ENCODE measurements around the gene SMLR1. TPM values are rescaled to one million over a fixed set of nuclear protein-coding genes. Genes with fewer than 3 reads are reported as not detected.
A peak's percentile ranks its signal among the peaks of the same experiment; 100 is the strongest.

Gene SMLR1
- total and polyA plus RNA-seq, 12 donors, result 0.08 to 3.9 (median 0.42) TPM; not detected in 3

GRCh38 chr6:130843575-130844320 is 16.5 kb downstream of the SMLR1 start:
- H3K27me3 ChIP-seq, result no peaks in the 10 kb centered on the region
- H3K4me1 ChIP-seq (replicated peaks in 1 of 2), result no peaks in the 10 kb centered on the region
- H3K36me3 ChIP-seq (replicated peaks in 1 of 2), result no peaks in the 10 kb centered on the region
- no peak for DNase-seq
- H3K27ac ChIP-seq, result no peak overlapping the region
- no peaks in the 10 kb centered on the region for H3K9me3 ChIP-seq (replicated peaks in 1 of 3)
- H3K4me3 ChIP-seq, result no peak overlapping the region
- TF ChIP-seq CTCF (IDR thresholded peaks at IDR 0.05) (peak; percentile 31 to 73 (median 66)), POLR2A (IDR thresholded peaks at IDR 0.05) (no peak)
- 71 to 85% (median 74%) methylated on average over 3 of the region's 3 CpGs for WGBS, 4 donors
- intact Hi-C loops (cut with DNase I), result loop anchor here (10.0 kb wide), 2 partner anchors 519 to 789 kb away; no protein-coding TSS in a partner anchor

GRCh38 chr6:130846501-130846900 is 19.3 kb downstream of the SMLR1 start:
- Histone ChIP-seq H3K4me3 (no peak overlapping the region), H3K9me3 (replicated peaks in 1 of 3) (no peaks in the 10 kb centered on the region), H3K36me3 (replicated peaks in 1 of 2) (no peaks in the 10 kb centered on the region), H3K27ac (peak overlapping the region in 1 of 5 donors; percentile 17), H3K27me3 (no peaks in the 10 kb centered on the region), H3K4me1 (replicated peaks in 1 of 2) (no peaks in the 10 kb centered on the region)
- DNase-seq, result no peak
- 70 to 79% (median 77%) methylated on average over 1 of the region's 1 CpG for WGBS, 4 donors
- TF ChIP-seq POLR2A (IDR thresholded peaks at IDR 0.05) (no peak), CTCF (IDR thresholded peaks at IDR 0.05) (no peak)
- intact Hi-C loops (cut with DNase I), result loop anchor here (10.0 kb wide), 2 partner anchors 522 to 792 kb away; no protein-coding TSS in a partner anchor

- Histone ChIP-seq H3K27ac (peak overlapping the region in 1 of 5 donors; percentile 17), H3K4me3 (no peak overlapping the region), H3K27me3 (no peaks in the 10 kb centered on the region), H3K4me1 (replicated peaks in 1 of 2) (peaks cover 0 to 6% of the 10 kb centered on the region in 2 donors), H3K9me3 (replicated peaks in 1 of 3) (no peaks in the 10 kb centered on the region), H3K36me3 (replicated peaks in 1 of 2) (no peaks in the 10 kb centered on the region)
- no peak for DNase-seq
- 70 to 81% (median 76%) methylated on average over 7 of the region's 7 CpGs for WGBS, 4 donors
- TF ChIP-seq POLR2A (IDR thresholded peaks at IDR 0.05) (no peak), CTCF (IDR thresholded peaks at IDR 0.05) (no peak)
- intact Hi-C loops (cut with DNase I), result loop anchor here (10.0 kb wide), 2 partner anchors 522 to 792 kb away; no protein-coding TSS in a partner anchor
Observed at GRCh38 chr6:130847001-130847910, 20.1 kb downstream of the SMLR1 start.

GRCh38 chr6:130848945-130849344 is 21.7 kb downstream of the SMLR1 start:
- no peak overlapping the region for H3K4me3 ChIP-seq
- TF ChIP-seq POLR2A (IDR thresholded peaks at IDR 0.05), result no peak
- no peak for TF ChIP-seq CTCF (IDR thresholded peaks at IDR 0.05)
- no peaks in the 10 kb centered on the region for H3K27me3 ChIP-seq
- H3K36me3 ChIP-seq (replicated peaks in 1 of 2), result no peaks in the 10 kb centered on the region
- WGBS, 4 donors, result 87 to 95% (median 92%) methylated on average over 2 of the region's 2 CpGs
- DNase-seq, result no peak
- H3K4me1 ChIP-seq (replicated peaks in 1 of 2), result peaks cover 0 to 6% of the 10 kb centered on the region in 2 donors
- no peaks in the 10 kb centered on the region for H3K9me3 ChIP-seq (replicated peaks in 1 of 3)
- intact Hi-C loops (cut with DNase I), result loop anchor here (10.0 kb wide), 2 partner anchors 524 to 794 kb away; no protein-coding TSS in a partner anchor
- H3K27ac ChIP-seq, result no peak overlapping the region

All from adrenal gland (tissue), 12 donors.